HEK293 (cell line): ENCODE measurements around the gene SBF1.

Source experiments
- CTCF ChIA-PET: fragments of 350-600 bp; formaldehyde crosslinking; extraction: SDS; loops from one replicate; lab custom pipeline; 2021; ENCODE audit warnings: antibody characterized with exemption; lab: Yijun Ruan, JAX
- POLR2A ChIA-PET: fragments of 300-600 bp; formaldehyde crosslinking; extraction: SDS; loops from one replicate; lab custom pipeline; 2020; ENCODE audit warnings: antibody characterized with exemption, inconsistent platforms; lab: Yijun Ruan, JAX
- H3K27ac ChIP-seq: fragments of 200-500 bp; sonication (Bioruptor generic); 2 replicates; pipeline ENCODE4 v1.5.1; 2014; ENCODE audit warnings: low read depth, low read length, control low read depth, inconsistent platforms; ENCODE audit errors: extremely low read depth
- H3K36me3 ChIP-seq, 2 experiments: fragments of 200-500 bp in 1 of 2; sonication (Bioruptor generic) in 1 of 2; 1 replicate in 1 of 2; 2 replicates in 1 of 2; pipeline ENCODE4 v1.5.1; 2014 to 2017; ENCODE audit warnings: inconsistent platforms in 2 of 2, low read length in 2 of 2; ENCODE audit not compliant: control insufficient read depth in 2 of 2, insufficient read depth in 1 of 2
- H3K4me1 ChIP-seq: fragments of 200-500 bp; sonication (Bioruptor generic); 2 replicates; pipeline ENCODE4 v1.5.1; 2014; ENCODE audit warnings: mild to moderate bottlenecking, low read length, inconsistent platforms; ENCODE audit not compliant: control insufficient read depth, insufficient read depth
- H3K4me3 ChIP-seq: 2 replicates; pipeline ENCODE4 v1.5.1; 2011; ENCODE audit warnings: low read depth, mild to moderate bottlenecking, control low read depth, low read length, moderate library complexity
- H3K9me3 ChIP-seq: fragments of 200-500 bp; sonication (Bioruptor generic); 2 replicates; pipeline ENCODE4 v1.5.1; 2014; ENCODE audit warnings: low read depth, low read length, inconsistent platforms; ENCODE audit not compliant: control insufficient read depth, insufficient read depth
- ATF2 ChIP-seq: fragments of 450-650 bp; formaldehyde crosslinking; IDR thresholded peaks from 2 replicates; pipeline ENCODE4 v1.5.1; 2016; ENCODE audit warnings: missing biosample characterization, missing genetic modification characterization, low read depth
- GLI2 ChIP-seq: fragments of 450-650 bp; formaldehyde crosslinking; IDR thresholded peaks from 2 replicates; pipeline ENCODE4; 2017; ENCODE audit warnings: missing biosample characterization, missing genetic modification characterization, low read depth, borderline replicate concordance
- GLIS1 ChIP-seq: fragments of 450-650 bp; formaldehyde crosslinking; IDR thresholded peaks from 2 replicates; pipeline ENCODE4 v1.5.1; 2016; ENCODE audit warnings: missing biosample characterization, missing genetic modification characterization
- KLF9 ChIP-seq: fragments of 450-650 bp; formaldehyde crosslinking; IDR thresholded peaks from 2 replicates; pipeline ENCODE4 v1.5.1; 2016; ENCODE audit warnings: missing biosample characterization, missing genetic modification characterization, low read depth
- PRDM4 ChIP-seq: fragments of 450-650 bp; formaldehyde crosslinking; IDR thresholded peaks from 2 replicates; pipeline ENCODE4 v1.5.1; 2017; ENCODE audit warnings: missing biosample characterization, missing genetic modification characterization
- SP7 ChIP-seq: fragments of 450-650 bp; formaldehyde crosslinking; IDR thresholded peaks from 2 replicates; pipeline ENCODE4 v1.5.1; 2016; ENCODE audit warnings: missing biosample characterization, missing genetic modification characterization
- WT1 ChIP-seq: fragments of 450-650 bp; formaldehyde crosslinking; IDR thresholded peaks from 2 replicates; pipeline ENCODE4 v1.5.1; 2016; ENCODE audit warnings: missing biosample characterization, missing genetic modification characterization
- ZBTB21 ChIP-seq: fragments of 450-650 bp; formaldehyde crosslinking; IDR thresholded peaks from 2 replicates; pipeline ENCODE4 v1.5.1; 2017; ENCODE audit warnings: missing biosample characterization, missing genetic modification characterization
- ZBTB44 ChIP-seq: fragments of 450-650 bp; IDR thresholded peaks from 2 replicates; pipeline ENCODE4 v1.5.1; 2018; ENCODE audit warnings: missing biosample characterization, mild to moderate bottlenecking, missing genetic modification characterization
- ZBTB7A ChIP-seq: fragments of 450-650 bp; formaldehyde crosslinking; IDR thresholded peaks from 2 replicates; pipeline ENCODE4 v1.5.1; 2016; ENCODE audit warnings: low read depth, missing biosample characterization, missing genetic modification characterization
- ZEB2 ChIP-seq: fragments of 450-650 bp; formaldehyde crosslinking; IDR thresholded peaks from 2 replicates; pipeline ENCODE4 v1.5.1; 2016; ENCODE audit warnings: missing biosample characterization, missing genetic modification characterization
- ZNF146 ChIP-seq: fragments of 450-650 bp; formaldehyde crosslinking; IDR thresholded peaks from 2 replicates; pipeline ENCODE4 v1.5.1; 2016; ENCODE audit warnings: missing biosample characterization, missing genetic modification characterization
- ZNF18 ChIP-seq: fragments of 450-650 bp; formaldehyde crosslinking; IDR thresholded peaks from 2 replicates; pipeline ENCODE4 v1.5.1; 2016; ENCODE audit warnings: missing biosample characterization, missing genetic modification characterization
- ZNF24 ChIP-seq: fragments of 450-650 bp; formaldehyde crosslinking; IDR thresholded peaks from 2 replicates; pipeline ENCODE4 v1.5.1; 2016; ENCODE audit warnings: missing biosample characterization, missing genetic modification characterization
- ZNF280C ChIP-seq: fragments of 450-650 bp; formaldehyde crosslinking; IDR thresholded peaks from 2 replicates; pipeline ENCODE4 v1.5.1; 2016; ENCODE audit warnings: missing biosample characterization, missing genetic modification characterization
- ZNF324 ChIP-seq: fragments of 450-650 bp; formaldehyde crosslinking; IDR thresholded peaks from 2 replicates; pipeline ENCODE4 v1.5.1; 2016; ENCODE audit warnings: missing biosample characterization, missing genetic modification characterization
- ZNF423 ChIP-seq: fragments of 450-650 bp; formaldehyde crosslinking; IDR thresholded peaks from 2 replicates; pipeline ENCODE4 v1.5.1; 2016; ENCODE audit warnings: missing biosample characterization, missing genetic modification characterization
- ZNF488 ChIP-seq: fragments of 450-650 bp; formaldehyde crosslinking; IDR thresholded peaks from 2 replicates; pipeline ENCODE4 v1.5.1; 2016; ENCODE audit warnings: missing biosample characterization, missing genetic modification characterization
- ZNF560 ChIP-seq: fragments of 450-650 bp; formaldehyde crosslinking; IDR thresholded peaks from 2 replicates; pipeline ENCODE4 v1.5.1; 2017; ENCODE audit warnings: missing biosample characterization, missing genetic modification characterization, borderline replicate concordance
- ZNF654 ChIP-seq: fragments of 450-650 bp; formaldehyde crosslinking; IDR thresholded peaks from 2 replicates; pipeline ENCODE4 v1.5.1; 2016; ENCODE audit warnings: low read depth, missing biosample characterization, missing genetic modification characterization
- ZNF664 ChIP-seq: fragments of 450-650 bp; formaldehyde crosslinking; IDR thresholded peaks from 2 replicates; pipeline ENCODE4 v1.5.1; 2016; ENCODE audit warnings: missing biosample characterization, missing genetic modification characterization
- ZNF785 ChIP-seq: fragments of 450-650 bp; formaldehyde crosslinking; IDR thresholded peaks from 2 replicates; pipeline ENCODE4 v1.5.1; 2016; ENCODE audit warnings: missing biosample characterization, missing genetic modification characterization
- ZSCAN4 ChIP-seq: fragments of 450-650 bp; formaldehyde crosslinking; IDR thresholded peaks from 2 replicates; pipeline ENCODE4 v1.5.1; 2017; ENCODE audit warnings: missing biosample characterization, missing genetic modification characterization

The SBF1 gene

GRCh38 chr22:50500452-50500851, 25.6 kb upstream of the SBF1 start:
- TF ChIP-seq GLI2 (no peak), ZNF654 (tag by site-specific recombination) (no peak), ATF2 (no peak), ZBTB7A (tag by site-specific recombination) (no peak), ZBTB21 (tag by site-specific recombination) (no peak), ZNF324 (tag by site-specific recombination) (no peak), GLIS1 (no peak), KLF9 (tag by site-specific recombination) (no peak), ZNF146 (tag by site-specific recombination) (no peak), ZNF280C (tag by site-specific recombination) (no peak), SP7 (tag by site-specific recombination) (no peak), ZNF24 (tag by site-specific recombination) (no peak), ZNF423 (tag by site-specific recombination) (no peak), ZNF560 (tag by site-specific recombination) (no peak), ZNF664 (tag by site-specific recombination) (no peak), PRDM4 (tag by site-specific recombination) (no peak), ZNF18 (tag by site-specific recombination) (no peak)
- H3K9me3 ChIP-seq = no peaks in the 10 kb centered on the region
- no peaks in the 10 kb centered on the region for H3K4me1 ChIP-seq
- CTCF ChIA-PET = interaction anchor here (0.5 to 1.3 kb wide), 3 partner anchors 25 to 191 kb away, joined by 3 to 6 read pairs (median 3); partner anchors contain the start of gene SCO2
- no peak overlapping the region for H3K27ac ChIP-seq
- H3K4me3 ChIP-seq = no peak overlapping the region
- peaks cover 0 to 29% of the 10 kb centered on the region in 2 experiments; a peak in 1 of 3 replicates for H3K36me3 ChIP-seq
- POLR2A ChIA-PET = interaction anchor here (0.5 to 3.8 kb wide), 7 partner anchors 7 to 193 kb away, joined by 3 to 33 read pairs (median 5); partner anchors contain the start of genes LMF2, NCAPH2 and SCO2

- Histone ChIP-seq H3K27ac (no peak overlapping the region; the same call in 1 of the 2 replicates), H3K36me3 (peaks cover 0 to 14% of the 10 kb centered on the region in 2 experiments; a peak in 1 of 3 replicates), H3K4me1 (no peaks in the 10 kb centered on the region), H3K9me3 (no peaks in the 10 kb centered on the region), H3K4me3 (no peak overlapping the region)
- POLR2A ChIA-PET = interaction anchor here (0.6 to 3.8 kb wide), 10 partner anchors 9 to 256 kb away, joined by 3 to 33 read pairs (median 4); partner anchors contain the start of genes CHKB, HDAC10, LMF2 and MIOX
- CTCF ChIA-PET = interaction anchor here (0.6 to 3.7 kb wide), 32 partner anchors 8 to 410 kb away, joined by 3 to 24 read pairs (median 4); partner anchors contain the start of genes ADM2, HDAC10, LMF2 and MIOX
- TF ChIP-seq ZSCAN4 (tag by site-specific recombination) (no peak), ZEB2 (tag by site-specific recombination) (peak; percentile 43; the same call in 1 of the 2 replicates), ZBTB44 (no peak), WT1 (tag by site-specific recombination) (no peak), ZNF488 (tag by site-specific recombination) (no peak), ZNF785 (tag by site-specific recombination) (no peak)
Observed at GRCh38 chr22:50498322-50498890, 23.6 kb upstream of the SBF1 start.
